Neural cell (in vitro differentiated cells): Measurements from ENCODE around the gene PGM1. TPM values are rescaled to one million over a fixed set of nuclear protein-coding genes. Genes with fewer than 3 reads are reported as not detected.

ENCODE experiments used
- H2AFZ ChIP-seq: fragments of 200-600, 300-800 bp; sonication (generic), shearing (Covaris generic); 2 replicates; pipeline ENCODE4 v1.6.0; 2014; ENCODE audit warnings: low read depth, mild to moderate bottlenecking, antibody characterized with exemption, low read length, moderate library complexity
- H3F3A ChIP-seq: fragments of 200-600 bp; shearing (Covaris generic); 2 replicates; pipeline ENCODE4 v1.6.1; 2016; ENCODE audit warnings: mild to moderate bottlenecking, moderate library complexity, mixed read lengths, antibody characterized with exemption, low read length; ENCODE audit not compliant: insufficient read depth, poor library complexity, severe bottlenecking
- H3K27ac ChIP-seq: fragments of 200-600, 300-800 bp; sonication (generic), shearing (Covaris generic); 2 replicates; pipeline ENCODE4 v1.5.1; 2014; ENCODE audit warnings: mild to moderate bottlenecking, low read length, moderate library complexity
- H3K27me3 ChIP-seq: fragments of 300-800, 200-600 bp; sonication (generic), shearing (Covaris generic); 2 replicates; pipeline ENCODE4 v1.6.0; 2014; ENCODE audit warnings: mild to moderate bottlenecking, low read depth, low read length, moderate library complexity; ENCODE audit not compliant: insufficient read depth
- H3K36me3 ChIP-seq: fragments of 300-800, 200-600 bp; sonication (generic), shearing (Covaris generic); 2 replicates; pipeline ENCODE4 v1.5.1; 2014; ENCODE audit warnings: mild to moderate bottlenecking, antibody characterized with exemption, low read length, moderate library complexity; ENCODE audit not compliant: insufficient read depth
- H3K4me2 ChIP-seq: fragments of 300-800, 200-600 bp; sonication (generic), shearing (Covaris generic); 2 replicates; pipeline ENCODE4 v1.6.0; 2014; ENCODE audit warnings: mild to moderate bottlenecking, low read length
- H3K4me3 ChIP-seq: fragments of 300-800, 200-600 bp; sonication (generic), shearing (Covaris generic); 2 replicates; pipeline ENCODE4 v1.5.1; 2014; ENCODE audit warnings: mild to moderate bottlenecking, low read length, moderate library complexity
- H3K79me2 ChIP-seq: fragments of 200-600 bp; shearing (Covaris generic); replicated peaks from 2 replicates; pipeline ENCODE4 v1.6.0; 2014; ENCODE audit warnings: mild to moderate bottlenecking, low read length, moderate library complexity; ENCODE audit not compliant: insufficient read depth
- H3K9ac ChIP-seq: fragments of 300-800, 200-600 bp; sonication (generic), shearing (Covaris generic); 2 replicates; pipeline ENCODE4 v1.6.1; 2016; ENCODE audit warnings: mild to moderate bottlenecking, low read length, mixed read lengths
- H3K9me2 ChIP-seq: fragments of 200-600 bp; shearing (Covaris generic); 2 replicates; pipeline ENCODE4 v1.6.1; 2016; ENCODE audit warnings: mild to moderate bottlenecking, low read length, mixed read lengths; ENCODE audit not compliant: insufficient read depth
- H3K9me3 ChIP-seq: fragments of 200-600, 300-800 bp; sonication (generic), shearing (Covaris generic); 2 replicates; pipeline ENCODE4 v1.6.1; 2016; ENCODE audit warnings: mild to moderate bottlenecking, mixed run types, low read length, moderate library complexity, mixed read lengths
- H4K20me1 ChIP-seq: fragments of 200-600 bp; shearing (Covaris generic); 2 replicates; pipeline ENCODE4 v1.6.1; 2016; ENCODE audit warnings: mild to moderate bottlenecking, mixed run types; ENCODE audit not compliant: insufficient read depth
- EP300 ChIP-seq: fragments of 450-650 bp; conservative IDR thresholded peaks from 2 replicates; pipeline ENCODE4 v1.6.1; 2014; ENCODE audit warnings: antibody characterized with exemption, mild to moderate bottlenecking, moderate library complexity; ENCODE audit not compliant: poor library complexity, severe bottlenecking
- EZH2 ChIP-seq: fragments of 200-600, 300-800 bp; shearing (Covaris generic), sonication (generic); IDR thresholded peaks from 2 replicates; pipeline ENCODE4 v1.6.1; 2014; ENCODE audit warnings: antibody characterized with exemption, low read length, borderline replicate concordance, mild to moderate bottlenecking; ENCODE audit not compliant: insufficient read depth, poor library complexity, severe bottlenecking
- MXI1 ChIP-seq: fragments of 450-650 bp; conservative IDR thresholded peaks from 2 replicates; pipeline ENCODE4 v1.6.1; 2014; ENCODE audit warnings: antibody characterized with exemption, mild to moderate bottlenecking; ENCODE audit not compliant: poor library complexity, severe bottlenecking
- POLR2AphosphoS5 ChIP-seq: IDR thresholded peaks from 2 replicates; pipeline ENCODE4 v1.6.1; 2012
- RAD21 ChIP-seq: fragments of 450-650 bp; conservative IDR thresholded peaks from 2 replicates; pipeline ENCODE4 v1.6.1; 2014; ENCODE audit warnings: antibody characterized with exemption, mild to moderate bottlenecking, moderate library complexity
- SMC3 ChIP-seq: fragments of 450-650 bp; conservative IDR thresholded peaks from 2 replicates; pipeline ENCODE4 v1.6.1; 2014; ENCODE audit warnings: antibody characterized with exemption, mild to moderate bottlenecking, moderate library complexity; ENCODE audit not compliant: poor library complexity
- TAF1 ChIP-seq: IDR thresholded peaks from 2 replicates; pipeline ENCODE4 v1.6.1; 2012; ENCODE audit warnings: low read depth
- polyA plus RNA-seq: library from polyadenylated mRNA; depleted of rRNA; stranded (reverse); fragments of >200 nt; gene quantifications from 2 replicates; pipeline ENCODE4 v1.2.3, GENCODE V29; 2014
- TF ChIP-seq, protein P1 (sequence below): fragments of 450-650 bp; IDR thresholded peaks from 2 replicates; pipeline ENCODE4 v1.5.1; 2014; ENCODE audit warnings: antibody characterized with exemption, mild to moderate bottlenecking, moderate library complexity; ENCODE audit not compliant: poor library complexity, severe bottlenecking
- TF ChIP-seq, protein P2 (sequence below): IDR thresholded peaks from 2 replicates; pipeline ENCODE4 v1.6.1; 2012; ENCODE audit warnings: borderline replicate concordance

Gene PGM1
- polyA plus RNA-seq, 1 donor from 2014 or later, result 2.9 TPM

DNA sequence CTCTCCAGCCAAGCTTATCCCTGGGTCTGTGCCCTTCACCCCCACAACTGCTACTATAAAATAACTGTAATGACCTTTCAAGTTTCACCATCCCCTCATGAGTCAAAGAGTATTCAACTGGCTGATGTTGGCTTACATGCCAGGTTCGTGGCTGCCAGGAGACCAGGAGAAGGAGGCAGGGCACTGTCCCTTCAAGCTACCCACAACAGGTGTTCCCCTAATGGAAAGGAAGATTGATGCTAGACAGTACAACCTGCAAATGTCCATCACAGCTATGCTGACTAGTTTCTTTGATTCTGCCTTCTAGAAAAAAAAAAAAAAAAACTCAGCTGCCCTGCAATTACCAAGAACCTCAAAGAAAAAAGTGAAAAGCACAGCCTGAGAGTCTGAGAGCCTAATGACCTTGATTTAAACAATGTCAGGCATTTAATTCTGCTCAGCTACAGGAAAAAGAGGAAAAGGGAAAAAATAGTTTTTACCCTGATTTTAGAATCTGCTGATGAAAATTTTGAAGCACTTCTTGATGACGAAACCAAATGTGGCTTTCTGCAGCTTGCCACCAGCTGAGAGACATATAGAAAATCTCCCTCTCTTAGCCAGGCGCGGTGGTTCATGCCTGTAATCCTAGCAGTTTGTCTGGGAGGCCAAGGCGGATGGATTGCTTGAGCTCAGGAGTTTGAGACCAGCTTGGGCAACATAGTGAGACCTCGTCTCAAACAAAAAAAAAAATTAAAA lies 97.9 kb downstream of the PGM1 start:
- H3K4me3 ChIP-seq, result no peak overlapping the region
- no peaks in the 10 kb centered on the region for H3K27me3 ChIP-seq
- no peak overlapping the region for H3K9ac ChIP-seq
- H3K9me3 ChIP-seq, result no peaks in the 10 kb centered on the region
- H3K4me2 ChIP-seq, result no peak overlapping the region
- no peaks in the 10 kb centered on the region for H3K79me2 ChIP-seq
- H4K20me1 ChIP-seq, result no peaks in the 10 kb centered on the region
- TF ChIP-seq RAD21 (no peak), EZH2 (no peak), EP300 (no peak), SMC3 (no peak), TAF1 (no peak), MXI1 (no peak), POLR2AphosphoS5 (no peak)
- TF ChIP-seq, protein P1, sequence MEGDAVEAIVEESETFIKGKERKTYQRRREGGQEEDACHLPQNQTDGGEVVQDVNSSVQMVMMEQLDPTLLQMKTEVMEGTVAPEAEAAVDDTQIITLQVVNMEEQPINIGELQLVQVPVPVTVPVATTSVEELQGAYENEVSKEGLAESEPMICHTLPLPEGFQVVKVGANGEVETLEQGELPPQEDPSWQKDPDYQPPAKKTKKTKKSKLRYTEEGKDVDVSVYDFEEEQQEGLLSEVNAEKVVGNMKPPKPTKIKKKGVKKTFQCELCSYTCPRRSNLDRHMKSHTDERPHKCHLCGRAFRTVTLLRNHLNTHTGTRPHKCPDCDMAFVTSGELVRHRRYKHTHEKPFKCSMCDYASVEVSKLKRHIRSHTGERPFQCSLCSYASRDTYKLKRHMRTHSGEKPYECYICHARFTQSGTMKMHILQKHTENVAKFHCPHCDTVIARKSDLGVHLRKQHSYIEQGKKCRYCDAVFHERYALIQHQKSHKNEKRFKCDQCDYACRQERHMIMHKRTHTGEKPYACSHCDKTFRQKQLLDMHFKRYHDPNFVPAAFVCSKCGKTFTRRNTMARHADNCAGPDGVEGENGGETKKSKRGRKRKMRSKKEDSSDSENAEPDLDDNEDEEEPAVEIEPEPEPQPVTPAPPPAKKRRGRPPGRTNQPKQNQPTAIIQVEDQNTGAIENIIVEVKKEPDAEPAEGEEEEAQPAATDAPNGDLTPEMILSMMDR, result no peak
- TF ChIP-seq, protein P2, sequence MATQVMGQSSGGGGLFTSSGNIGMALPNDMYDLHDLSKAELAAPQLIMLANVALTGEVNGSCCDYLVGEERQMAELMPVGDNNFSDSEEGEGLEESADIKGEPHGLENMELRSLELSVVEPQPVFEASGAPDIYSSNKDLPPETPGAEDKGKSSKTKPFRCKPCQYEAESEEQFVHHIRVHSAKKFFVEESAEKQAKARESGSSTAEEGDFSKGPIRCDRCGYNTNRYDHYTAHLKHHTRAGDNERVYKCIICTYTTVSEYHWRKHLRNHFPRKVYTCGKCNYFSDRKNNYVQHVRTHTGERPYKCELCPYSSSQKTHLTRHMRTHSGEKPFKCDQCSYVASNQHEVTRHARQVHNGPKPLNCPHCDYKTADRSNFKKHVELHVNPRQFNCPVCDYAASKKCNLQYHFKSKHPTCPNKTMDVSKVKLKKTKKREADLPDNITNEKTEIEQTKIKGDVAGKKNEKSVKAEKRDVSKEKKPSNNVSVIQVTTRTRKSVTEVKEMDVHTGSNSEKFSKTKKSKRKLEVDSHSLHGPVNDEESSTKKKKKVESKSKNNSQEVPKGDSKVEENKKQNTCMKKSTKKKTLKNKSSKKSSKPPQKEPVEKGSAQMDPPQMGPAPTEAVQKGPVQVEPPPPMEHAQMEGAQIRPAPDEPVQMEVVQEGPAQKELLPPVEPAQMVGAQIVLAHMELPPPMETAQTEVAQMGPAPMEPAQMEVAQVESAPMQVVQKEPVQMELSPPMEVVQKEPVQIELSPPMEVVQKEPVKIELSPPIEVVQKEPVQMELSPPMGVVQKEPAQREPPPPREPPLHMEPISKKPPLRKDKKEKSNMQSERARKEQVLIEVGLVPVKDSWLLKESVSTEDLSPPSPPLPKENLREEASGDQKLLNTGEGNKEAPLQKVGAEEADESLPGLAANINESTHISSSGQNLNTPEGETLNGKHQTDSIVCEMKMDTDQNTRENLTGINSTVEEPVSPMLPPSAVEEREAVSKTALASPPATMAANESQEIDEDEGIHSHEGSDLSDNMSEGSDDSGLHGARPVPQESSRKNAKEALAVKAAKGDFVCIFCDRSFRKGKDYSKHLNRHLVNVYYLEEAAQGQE, result no peak
- H3F3A ChIP-seq, result no peaks in the 10 kb centered on the region
- H2AFZ ChIP-seq, result no peak overlapping the region
- no peaks in the 10 kb centered on the region for H3K36me3 ChIP-seq
- H3K9me2 ChIP-seq, result no peaks in the 10 kb centered on the region
- H3K27ac ChIP-seq, result no peak overlapping the region

DNA sequence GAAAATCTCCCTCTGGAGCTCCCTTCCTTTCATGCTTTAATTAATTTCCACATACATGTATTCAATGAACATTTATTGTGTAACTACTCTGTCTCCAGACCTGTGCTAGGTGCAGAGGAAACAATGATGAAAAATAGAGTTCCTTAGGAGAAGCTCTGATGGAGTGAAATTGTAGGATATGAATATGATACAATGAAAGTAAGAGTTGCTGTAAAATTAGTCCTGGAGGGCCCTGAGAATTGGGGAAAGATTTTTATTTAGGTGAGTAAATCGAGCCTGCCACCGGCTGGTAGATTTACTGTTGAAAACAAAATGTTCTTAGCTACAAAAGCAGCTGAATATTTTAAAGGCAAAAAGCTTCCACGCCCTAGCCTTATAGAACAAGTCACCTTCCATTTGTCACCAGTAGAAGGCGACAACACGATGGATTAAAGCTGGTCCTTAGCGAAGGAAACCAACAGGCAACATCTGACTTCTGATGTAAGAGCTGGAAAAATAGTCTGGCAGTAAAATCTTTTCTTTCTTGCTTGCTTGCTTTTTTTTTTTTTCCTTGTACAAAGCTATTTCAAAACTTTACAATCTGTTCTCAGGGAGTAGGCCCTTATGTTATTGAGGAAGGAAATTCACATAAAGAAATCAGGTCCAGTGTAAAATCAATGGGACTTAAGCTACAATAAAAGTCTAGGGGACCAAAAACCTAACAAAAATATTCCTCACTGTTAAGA lies 98.7 kb downstream of the PGM1 start:
- Histone ChIP-seq H3K9me2 (no peaks in the 10 kb centered on the region), H3K36me3 (no peaks in the 10 kb centered on the region), H3K9me3 (no peaks in the 10 kb centered on the region), H2AFZ (no peak overlapping the region), H3K79me2 (no peaks in the 10 kb centered on the region), H3K27ac (no peak overlapping the region), H4K20me1 (no peaks in the 10 kb centered on the region), H3F3A (no peaks in the 10 kb centered on the region), H3K4me2 (no peak overlapping the region), H3K27me3 (no peaks in the 10 kb centered on the region), H3K9ac (no peak overlapping the region), H3K4me3 (no peak overlapping the region)
- TF ChIP-seq TAF1, result no peak
- TF ChIP-seq, protein P1, result peak; percentile 85
- TF ChIP-seq POLR2AphosphoS5, result no peak
- TF ChIP-seq MXI1, result no peak
- no peak for TF ChIP-seq EZH2
- TF ChIP-seq RAD21, result peak; percentile 87
- TF ChIP-seq EP300, result no peak
- peak; percentile 87 for TF ChIP-seq SMC3
